Stomach smooth muscle (tissue), 2 donors: ENCODE results near the gene NUTM2D.
"Not testable (repeated sequence)": the region's sequence is repeated elsewhere in the genome, so short reads cannot be mapped to it uniquely, and the experiment has no call there.

Experiments used
- H3K27ac ChIP-seq: one replicate; pipeline ENCODE4 v1.7.0; 2013; ENCODE audit warnings: mild to moderate bottlenecking, low read length, inconsistent platforms
- H3K27me3 ChIP-seq, 2 donors: one replicate each; pipeline ENCODE4 v1.7.0; 2013; ENCODE audit warnings: low read length in 2 of 2; ENCODE audit not compliant: insufficient read depth in 2 of 2, control insufficient read depth in 1 of 2
- H3K36me3 ChIP-seq, 2 donors: one replicate each; pipeline ENCODE4 v1.7.0; 2013; ENCODE audit warnings: low read length in 2 of 2; ENCODE audit not compliant: control insufficient read depth in 2 of 2, insufficient read depth in 2 of 2
- H3K4me1 ChIP-seq: one replicate; pipeline ENCODE4 v1.7.0; 2013; ENCODE audit warnings: low read length; ENCODE audit not compliant: control insufficient read depth, insufficient read depth
- H3K4me3 ChIP-seq, 2 donors: one replicate each; pipeline ENCODE4 v1.7.0; 2013; ENCODE audit warnings: low read length in 2 of 2
- H3K9ac ChIP-seq, 2 donors: one replicate each; pipeline ENCODE4 v1.7.0; 2013; ENCODE audit warnings: low read length in 2 of 2, mild to moderate bottlenecking in 1 of 2
- H3K9me3 ChIP-seq, 2 donors: one replicate each; pipeline ENCODE4 v1.7.0; 2013; ENCODE audit warnings: low read length in 2 of 2; ENCODE audit not compliant: control insufficient read depth in 2 of 2
- donor health status: healthy.
- donor health status: Pancreatic carcinoma.

Gene NUTM2D, protein sequence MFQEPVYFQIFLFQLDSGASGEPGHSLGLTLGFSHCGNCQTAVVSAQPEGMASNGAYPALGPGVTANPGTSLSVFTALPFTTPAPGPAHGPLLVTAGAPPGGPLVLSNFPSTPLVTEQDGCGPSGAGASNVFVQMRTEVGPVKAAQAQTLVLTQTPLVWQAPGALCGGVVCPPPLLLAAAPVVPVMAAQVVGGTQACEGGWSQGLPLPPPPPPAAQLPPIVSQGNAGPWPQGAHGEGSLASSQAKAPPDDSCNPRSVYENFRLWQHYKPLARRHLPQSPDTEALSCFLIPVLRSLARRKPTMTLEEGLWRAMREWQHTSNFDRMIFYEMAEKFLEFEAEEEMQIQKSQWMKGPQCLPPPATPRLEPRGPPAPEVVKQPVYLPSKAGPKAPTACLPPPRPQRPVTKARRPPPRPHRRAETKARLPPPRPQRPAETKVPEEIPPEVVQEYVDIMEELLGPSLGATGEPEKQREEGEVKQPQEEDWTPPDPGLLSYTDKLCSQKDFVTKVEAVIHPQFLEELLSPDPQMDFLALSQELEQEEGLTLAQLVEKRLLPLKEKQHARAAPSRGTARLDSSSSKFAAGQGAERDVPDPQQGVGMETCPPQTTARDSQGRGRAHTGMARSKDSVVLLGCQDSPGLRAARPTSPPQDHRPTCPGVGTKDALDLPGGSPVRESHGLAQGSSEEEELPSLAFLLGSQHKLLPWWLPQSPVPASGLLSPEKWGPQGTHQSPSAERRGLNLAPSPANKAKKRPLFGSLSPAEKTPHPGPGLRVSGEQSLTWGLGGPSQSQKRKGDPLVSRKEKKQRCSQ

GRCh38 chr10:87357444-87357843, at the start of gene NUTM2D:
TSS of gene NUTM2D (plus strand) at chr10:87357744. CDS start at chr10:87358266, 522 bp downstream.
- not testable (repeated sequence) for H3K4me3 ChIP-seq, H3K9me3 ChIP-seq, H3K4me1 ChIP-seq, H3K9ac ChIP-seq, H3K27me3 ChIP-seq, H3K27ac ChIP-seq, H3K36me3 ChIP-seq

DNA sequence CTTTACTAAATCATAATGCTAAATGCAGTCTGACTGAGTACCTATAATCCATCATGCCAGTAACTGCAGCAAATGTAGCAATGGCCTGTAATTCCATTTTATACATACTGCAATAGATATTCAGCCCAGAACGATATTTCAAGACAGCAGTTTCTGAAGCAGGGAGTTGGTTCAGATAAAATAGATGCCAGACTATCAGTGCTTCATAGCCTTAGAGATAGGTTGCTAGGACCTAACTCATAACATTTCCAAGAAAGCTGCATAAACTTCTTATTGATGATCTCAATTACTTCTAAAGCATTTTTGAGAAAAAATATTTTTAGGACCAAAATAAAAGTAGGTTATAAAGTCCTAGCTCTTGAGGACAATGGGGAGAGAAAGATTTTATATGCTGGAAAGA, 48.8 kb upstream of the NUTM2D start:
- not testable (repeated sequence) for H3K4me3 ChIP-seq, H3K9me3 ChIP-seq, H3K27ac ChIP-seq, H3K4me1 ChIP-seq, H3K36me3 ChIP-seq, H3K27me3 ChIP-seq, H3K9ac ChIP-seq

DNA sequence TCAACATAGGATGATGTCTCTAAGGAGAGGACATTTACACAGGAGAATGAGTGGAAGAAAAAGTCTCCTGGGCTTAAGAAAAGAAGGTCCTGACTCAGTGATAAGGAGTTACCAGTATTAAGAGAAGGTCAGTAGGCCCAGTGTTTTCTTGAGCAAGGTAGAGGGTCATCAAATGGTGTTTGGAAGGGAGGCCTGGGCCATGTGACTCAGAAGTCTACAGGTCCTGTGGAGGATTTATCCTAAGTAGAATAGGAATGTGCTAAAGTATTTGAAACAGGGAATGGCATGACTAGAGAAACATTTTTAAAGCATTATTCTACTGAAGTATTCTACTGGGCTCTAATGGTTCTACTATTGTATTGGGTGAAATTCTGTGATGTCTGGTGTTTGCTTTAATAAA, 47.9 kb upstream of the NUTM2D start:
- not testable (repeated sequence) for H3K9ac ChIP-seq, H3K27ac ChIP-seq, H3K36me3 ChIP-seq, H3K27me3 ChIP-seq, H3K4me1 ChIP-seq, H3K4me3 ChIP-seq, H3K9me3 ChIP-seq

DNA sequence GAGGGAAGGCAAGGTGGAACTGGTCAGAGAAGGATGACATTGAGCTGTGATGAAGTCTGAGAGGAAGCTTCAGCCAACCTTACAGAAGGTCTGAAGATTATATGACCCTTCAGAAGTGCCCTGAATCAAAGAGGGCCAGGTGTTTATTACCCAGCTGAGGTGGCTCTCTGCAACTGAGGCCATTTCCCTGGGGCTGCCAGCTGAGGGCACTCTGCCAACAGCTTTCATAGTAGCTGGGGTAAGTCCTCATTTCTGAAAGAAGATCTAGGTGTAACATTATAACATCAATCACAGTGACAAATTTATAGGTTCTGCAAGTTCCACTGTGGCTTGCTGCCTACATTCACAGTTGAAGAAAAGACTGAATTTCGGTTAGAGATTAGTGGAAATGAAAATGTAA, 46.0 kb upstream of the NUTM2D start:
- H3K9me3 ChIP-seq, H3K4me3 ChIP-seq, H3K27ac ChIP-seq, H3K9ac ChIP-seq, H3K36me3 ChIP-seq, H3K27me3 ChIP-seq, H3K4me1 ChIP-seq: not testable (repeated sequence)

GRCh38 chr10:87313649-87314359, 43.7 kb upstream of the NUTM2D start:
- H3K4me1 ChIP-seq, H3K36me3 ChIP-seq, H3K27me3 ChIP-seq, H3K9ac ChIP-seq, H3K4me3 ChIP-seq, H3K27ac ChIP-seq, H3K9me3 ChIP-seq: not testable (repeated sequence)

DNA sequence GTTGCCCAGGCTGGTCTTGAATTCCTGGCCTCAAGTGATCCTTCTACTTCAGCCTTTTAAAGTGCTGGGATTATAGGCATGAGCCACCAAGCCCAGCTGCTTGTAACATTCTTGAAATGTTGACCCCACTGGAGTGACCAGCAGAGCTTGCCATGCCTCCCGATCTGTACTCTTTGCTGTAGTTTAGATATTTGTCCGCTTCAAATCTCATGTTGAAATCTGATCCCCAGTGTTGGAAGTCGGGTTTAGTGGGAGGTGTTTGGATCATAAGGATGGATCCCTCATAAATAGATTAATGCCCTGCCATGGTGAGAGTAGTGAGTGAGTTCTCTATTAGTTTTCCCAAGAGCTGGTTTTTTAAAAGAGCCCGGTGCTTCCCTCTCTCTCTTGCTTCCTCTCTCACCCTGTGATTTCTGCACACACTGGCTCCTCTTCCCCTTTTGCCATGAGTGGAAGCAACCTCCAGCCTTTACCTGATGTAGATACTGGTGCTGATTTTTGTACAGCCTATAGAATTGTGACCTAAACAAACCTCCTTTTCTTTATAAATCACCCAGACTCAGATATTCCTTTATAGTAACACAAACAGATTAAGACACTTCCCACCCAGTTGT, 43.1 kb upstream of the NUTM2D start:
- H3K4me3 ChIP-seq, H3K4me1 ChIP-seq, H3K36me3 ChIP-seq, H3K9me3 ChIP-seq, H3K27me3 ChIP-seq, H3K9ac ChIP-seq, H3K27ac ChIP-seq: not testable (repeated sequence)

GRCh38 chr10:87321505-87321904, 36.0 kb upstream of the NUTM2D start:
- H3K27me3 ChIP-seq, H3K27ac ChIP-seq, H3K9ac ChIP-seq, H3K9me3 ChIP-seq, H3K4me3 ChIP-seq, H3K4me1 ChIP-seq, H3K36me3 ChIP-seq: not testable (repeated sequence)

- H3K4me3 ChIP-seq, H3K27me3 ChIP-seq, H3K9me3 ChIP-seq, H3K36me3 ChIP-seq, H3K27ac ChIP-seq, H3K4me1 ChIP-seq, H3K9ac ChIP-seq: not testable (repeated sequence)
Measured at GRCh38 chr10:87324559-87324958, 33.0 kb upstream of the NUTM2D start.

- not testable (repeated sequence) for H3K4me3 ChIP-seq, H3K27ac ChIP-seq, H3K36me3 ChIP-seq, H3K27me3 ChIP-seq, H3K4me1 ChIP-seq, H3K9ac ChIP-seq, H3K9me3 ChIP-seq
Measured at GRCh38 chr10:87327958-87328357, 29.6 kb upstream of the NUTM2D start.

DNA sequence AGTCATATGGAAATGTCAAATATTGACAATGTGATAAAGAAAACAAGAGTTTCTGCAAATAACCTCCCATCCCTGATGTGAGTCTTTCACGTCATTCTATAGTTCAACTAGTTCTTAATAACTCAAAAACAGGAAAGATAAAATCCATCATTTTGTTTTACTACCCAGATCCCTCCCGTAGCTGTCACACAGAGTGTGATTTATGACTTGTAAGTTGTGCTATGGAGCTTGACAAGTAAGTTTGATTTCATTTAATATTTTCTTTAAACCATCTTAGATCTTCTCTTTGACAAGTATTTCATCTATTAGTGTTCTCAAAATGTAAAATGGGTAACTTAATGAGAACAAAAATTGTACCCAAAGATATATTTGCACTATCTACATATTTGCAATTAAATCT, 28.4 kb upstream of the NUTM2D start:
- H3K36me3 ChIP-seq, H3K9ac ChIP-seq, H3K9me3 ChIP-seq, H3K27me3 ChIP-seq, H3K4me3 ChIP-seq, H3K27ac ChIP-seq, H3K4me1 ChIP-seq: not testable (repeated sequence)
